HG03521 (cell line): Measurements from ENCODE around the gene KISS1R.
"Not testable (repeated sequence)": the region's sequence is repeated elsewhere in the genome, so short reads cannot be mapped to it uniquely, and the experiment has no call there.

Experiments
- ATAC-seq: cut with Tn5 transposase; IDR thresholded peaks from one replicate; pipeline ENCODE4 v1.9.1; 2021; ENCODE audit warnings: mild to moderate bottlenecking, moderate library complexity; ENCODE audit not compliant: unreplicated experiment

KISS1R gene

GRCh38 chr19:881385-882071, 35.6 kb upstream of the KISS1R start:
- ATAC-seq: no peak

GRCh38 chr19:882871-883497, 34.1 kb upstream of the KISS1R start:
- no peak for ATAC-seq

GRCh38 chr19:883661-884211, 33.4 kb upstream of the KISS1R start:
- ATAC-seq: no peak

GRCh38 chr19:884420-885211, 32.5 kb upstream of the KISS1R start:
- ATAC-seq: no peak

- ATAC-seq: no peak
Measured at GRCh38 chr19:885536-886224, 31.5 kb upstream of the KISS1R start.

GRCh38 chr19:887072-887471, 30.1 kb upstream of the KISS1R start:
- no peak for ATAC-seq

- ATAC-seq: no peak
Measured at GRCh38 chr19:887599-887998, 29.5 kb upstream of the KISS1R start.

- ATAC-seq: no peak
Measured at GRCh38 chr19:888581-889385, 28.4 kb upstream of the KISS1R start.

GRCh38 chr19:889662-890295, 27.4 kb upstream of the KISS1R start:
- no peak for ATAC-seq

GRCh38 chr19:890831-891230, 26.3 kb upstream of the KISS1R start:
- no peak for ATAC-seq

- not testable (repeated sequence) for ATAC-seq
Measured at GRCh38 chr19:891421-892200, 25.5 kb upstream of the KISS1R start.

- no peak for ATAC-seq
Measured at GRCh38 chr19:892243-892893, 24.8 kb upstream of the KISS1R start.

GRCh38 chr19:892894-893689, 24.0 kb upstream of the KISS1R start, which contains the start of the genes MED16 and RNU6-9:
Gene MED16, minus strand, starts transcription at chr19:893187. Its CDS starts 2,056 bp downstream, at chr19:891131.
Gene RNU6-9, plus strand, starts transcription at chr19:893484.
- peak; percentile 81 for ATAC-seq

GRCh38 chr19:896434-896833, 20.7 kb upstream of the KISS1R start:
- ATAC-seq: no peak

GRCh38 chr19:896999-897398, 20.1 kb upstream of the KISS1R start:
- ATAC-seq: no peak

- no peak for ATAC-seq
Measured at GRCh38 chr19:897442-898039, 19.6 kb upstream of the KISS1R start.

GRCh38 chr19:898663-899062, 18.5 kb upstream of the KISS1R start:
- no peak for ATAC-seq
